GM12865 (cell line): ENCODE measurements around the gene TRIO.

Experiments used
- DNase-seq: peaks from one replicate; pipeline ENCODE4 v3.0.0; 2010; ENCODE audit warnings: low read depth
- H3K4me3 ChIP-seq: 2 replicates; pipeline ENCODE4 v1.5.1; 2011; ENCODE audit warnings: mild to moderate bottlenecking, low read depth, low read length, control low read depth
- CTCF ChIP-seq: IDR thresholded peaks from 2 replicates; pipeline ENCODE4 v1.5.1; 2011; ENCODE audit warnings: low read length, control low read depth, low read depth, inconsistent platforms; ENCODE audit not compliant: insufficient read depth; ENCODE audit errors: missing control alignments

Gene TRIO

GRCh38 chr5:14189680-14190079 is 46.5 kb downstream of the TRIO start:
- H3K4me3 ChIP-seq: no peak overlapping the region
- DNase-seq: no peak
- no peak for TF ChIP-seq CTCF

GRCh38 chr5:14190194-14191164 is 47.3 kb downstream of the TRIO start:
- no peak for DNase-seq
- no peak for TF ChIP-seq CTCF
- no peak overlapping the region for H3K4me3 ChIP-seq

- TF ChIP-seq CTCF: no peak
- H3K4me3 ChIP-seq: no peak overlapping the region
- DNase-seq: no peak
Observed at GRCh38 chr5:14191325-14191724, 48.2 kb downstream of the TRIO start.

- no peak for DNase-seq
- no peak overlapping the region for H3K4me3 ChIP-seq
- TF ChIP-seq CTCF: no peak
Observed at GRCh38 chr5:14193496-14193895, 50.4 kb downstream of the TRIO start.

GRCh38 chr5:14195588-14195987 is 52.4 kb downstream of the TRIO start:
- no peak overlapping the region for H3K4me3 ChIP-seq
- no peak for DNase-seq
- TF ChIP-seq CTCF: no peak

- H3K4me3 ChIP-seq: no peak overlapping the region
- no peak for TF ChIP-seq CTCF
- no peak for DNase-seq
Observed at GRCh38 chr5:14197056-14197455, 53.9 kb downstream of the TRIO start.
